Breast epithelium (tissue), 4 donors: Measurements from ENCODE around the gene REG4. TPM values are rescaled to one million over a fixed set of nuclear protein-coding genes. Genes with fewer than 3 reads are reported as not detected.

Experiments used
- DNase-seq, 2 donors: peaks; one replicate each; pipeline ENCODE4 v3.0.0-alpha.2; 2019; ENCODE audit warnings: low spot score in 2 of 2
- H3K27ac ChIP-seq, 2 donors: fragments of 200-600 bp; sonication (generic) in 1 of 2; one replicate each; pipeline ENCODE4 v1.5.1; 2016 to 2019; ENCODE audit warnings: mild to moderate bottlenecking in 1 of 2
- H3K27me3 ChIP-seq, 2 donors: fragments of 200-600 bp; sonication (generic) in 1 of 2; one replicate each; pipeline versions ENCODE4 v1.5.1 to v1.6.0; 2017 to 2019; ENCODE audit warnings: control low read depth in 1 of 2, mild to moderate bottlenecking in 1 of 2
- H3K36me3 ChIP-seq: fragments of 200-600 bp; one replicate; pipeline ENCODE4 v1.5.1; 2019
- H3K4me1 ChIP-seq, 2 donors: fragments of 200-600 bp; sonication (generic); one replicate each; pipeline ENCODE4 v1.5.1; 2016 to 2019; ENCODE audit warnings: control low read depth in 1 of 2
- H3K4me3 ChIP-seq, 3 donors: fragments of 200-600 bp; sonication (generic); 1 replicate in 2 of 3; 2 replicates in 1 of 3; pipeline ENCODE4 v1.5.1; 2016 to 2019; ENCODE audit warnings: mild to moderate bottlenecking in 3 of 3, moderate library complexity in 2 of 3
- H3K9me3 ChIP-seq, 2 donors: fragments of 200-600 bp; sonication (generic) in 1 of 2; one replicate each; pipeline ENCODE4 v1.5.1; 2016 to 2019; ENCODE audit warnings: control low read depth in 1 of 2
- CTCF ChIP-seq, 3 donors: fragments of 450-650 bp; IDR thresholded peaks; one replicate each; pipeline ENCODE4 v1.5.1; 2016 to 2017; ENCODE audit warnings: antibody characterized with exemption in 3 of 3, mild to moderate bottlenecking in 3 of 3, moderate library complexity in 3 of 3
- POLR2A ChIP-seq: fragments of 450-650 bp; IDR thresholded peaks from one replicate; pipeline ENCODE4 v1.6.1; 2016; ENCODE audit warnings: antibody characterized with exemption, mild to moderate bottlenecking, moderate library complexity
- POLR2AphosphoS5 ChIP-seq, 3 donors: sonication (generic); formaldehyde crosslinking; IDR thresholded peaks; one replicate each; pipeline ENCODE4 v1.6.1; 2017; ENCODE audit warnings: antibody characterized with exemption in 3 of 3
- intact Hi-C: fragments of 100-400 bp; cut with DNase I; formaldehyde crosslinking; loops from one replicate; pipeline ENCODE4 v1.15.1; 2023; ENCODE audit warnings: low total_unique reads
- total RNA-seq, 3 donors: library from RNA; depleted of rRNA; stranded (reverse); fragments of >200 nt; gene quantifications; one replicate each; pipeline ENCODE4 v1.1.0, GENCODE V29; 2016

Gene REG4
- total RNA-seq, 3 donors from 2014 or later: not detected

GRCh38 chr1:119808972-119809550 is 2.2 kb downstream of the REG4 start:
- H3K4me1 ChIP-seq: no peaks in the 10 kb centered on the region
- no peak for TF ChIP-seq POLR2A
- peak; percentile 35 to 70 (median 66) for TF ChIP-seq CTCF (IDR thresholded peaks at IDR 0.05)
- intact Hi-C loops: no loop called here
- H3K9me3 ChIP-seq: no peaks in the 10 kb centered on the region
- H3K36me3 ChIP-seq: no peaks in the 10 kb centered on the region
- peak; percentile 63 to 70 for DNase-seq
- no peaks in the 10 kb centered on the region for H3K27me3 ChIP-seq
- no peak overlapping the region for H3K27ac ChIP-seq
- no peak overlapping the region for H3K4me3 ChIP-seq

- Histone ChIP-seq H3K4me1 (no peaks in the 10 kb centered on the region), H3K9me3 (no peaks in the 10 kb centered on the region), H3K4me3 (no peak overlapping the region), H3K36me3 (no peaks in the 10 kb centered on the region), H3K27me3 (no peaks in the 10 kb centered on the region), H3K27ac (no peak overlapping the region)
- no peak for TF ChIP-seq POLR2AphosphoS5 (IDR thresholded peaks at IDR 0.05)
- TF ChIP-seq CTCF (IDR thresholded peaks at IDR 0.05): no peak
- no peak for TF ChIP-seq POLR2A
- intact Hi-C loops: no loop called here
- no peak for DNase-seq
These were observed 2.8 kb downstream of the REG4 start for GRCh38 chr1:119808491-119808890.

- Histone ChIP-seq H3K4me1 (no peaks in the 10 kb centered on the region), H3K4me3 (no peak overlapping the region), H3K27me3 (no peaks in the 10 kb centered on the region), H3K9me3 (no peaks in the 10 kb centered on the region), H3K36me3 (no peaks in the 10 kb centered on the region), H3K27ac (no peak overlapping the region)
- intact Hi-C loops: no loop called here
- DNase-seq: no peak
- TF ChIP-seq POLR2A: no peak
- no peak for TF ChIP-seq CTCF (IDR thresholded peaks at IDR 0.05)
- no peak for TF ChIP-seq POLR2AphosphoS5 (IDR thresholded peaks at IDR 0.05)
These were observed 4.8 kb downstream of the REG4 start for GRCh38 chr1:119806489-119806888.

GRCh38 chr1:119805746-119806145 is 5.5 kb downstream of the REG4 start:
- H3K9me3 ChIP-seq: no peaks in the 10 kb centered on the region
- H3K27me3 ChIP-seq: no peaks in the 10 kb centered on the region
- no peak overlapping the region for H3K4me3 ChIP-seq
- no peaks in the 10 kb centered on the region for H3K4me1 ChIP-seq
- DNase-seq: no peak
- TF ChIP-seq POLR2AphosphoS5 (IDR thresholded peaks at IDR 0.05): no peak
- TF ChIP-seq POLR2A: no peak
- no peak for TF ChIP-seq CTCF (IDR thresholded peaks at IDR 0.05)
- H3K36me3 ChIP-seq: no peaks in the 10 kb centered on the region
- no peak overlapping the region for H3K27ac ChIP-seq
- intact Hi-C loops: no loop called here

GRCh38 chr1:119805247-119805646 is 6.0 kb downstream of the REG4 start:
- Histone ChIP-seq H3K9me3 (no peaks in the 10 kb centered on the region), H3K36me3 (no peaks in the 10 kb centered on the region), H3K4me1 (no peaks in the 10 kb centered on the region), H3K27ac (no peak overlapping the region), H3K4me3 (no peak overlapping the region), H3K27me3 (no peaks in the 10 kb centered on the region)
- intact Hi-C loops: no loop called here
- no peak for TF ChIP-seq CTCF (IDR thresholded peaks at IDR 0.05)
- TF ChIP-seq POLR2A: no peak
- TF ChIP-seq POLR2AphosphoS5 (IDR thresholded peaks at IDR 0.05): no peak
- no peak for DNase-seq
